ENCODE data around the gene PDE4B. TPM values are rescaled to one million over a fixed set of nuclear protein-coding genes. Genes with fewer than 3 reads are reported as not detected.

Gene PDE4B
- total and polyA plus RNA-seq, 9 of the 15 experiments (the other 6 are each of a cell fraction or from before 2014, with no cell fraction given): 0.09 TPM; not detected in 8

- no TSS peak for BruUV-seq (replicated peaks)
- no peak for DNase-seq (ENCODE audit: extremely low read depth in 1 of 4, low spot score in 3 of 4)
- TF ChIP-seq KLF13 (tag; IDR thresholded peaks at IDR 0.05; ENCODE audit: borderline replicate concordance, low read depth) (no peak), TAF1 (IDR thresholded peaks at IDR 0.05; ENCODE audit: control insufficient read depth, extremely low read depth, insufficient read depth, low read length, severe bottlenecking) (no peak), CUX1 (CRISPR knock-in tag; IDR thresholded peaks at IDR 0.05) (no peak), MTA3 (IDR thresholded peaks at IDR 0.05; ENCODE audit: borderline replicate concordance) (no peak), ZZZ3 (IDR thresholded peaks at IDR 0.05) (no peak), PURB (CRISPR knock-in tag; IDR thresholded peaks at IDR 0.05; ENCODE audit: low read depth) (no peak)
- Histone ChIP-seq H3K27ac (ENCODE audit: extremely low read depth, low read depth, low read length) (no peak overlapping the region), H4K20me1 (replicated peaks; ENCODE audit: control insufficient read depth, insufficient read depth, low read length) (no peaks in the 10 kb centered on the region), H3K9me3 (replicated peaks; ENCODE audit: control insufficient read depth, insufficient read depth, low read depth, low read length) (no peaks in the 10 kb centered on the region), H3K9ac (ENCODE audit: insufficient read depth in 1 of 2, low read depth in 2 of 2, low read length in 2 of 2) (no peak overlapping the region), H3K4me2 (ENCODE audit: insufficient read depth, low read length) (no peak overlapping the region), H3K4me3 (no peak overlapping the region), H3K4me1 (replicated peaks in 1 of 2; ENCODE audit: control insufficient read depth in 2 of 2, insufficient read depth in 2 of 2, low read length in 2 of 2) (no peaks in the 10 kb centered on the region), H3K27me3 (ENCODE audit: control insufficient read depth in 2 of 2, insufficient read depth in 2 of 2, low read length in 2 of 2) (no peaks in the 10 kb centered on the region), H3K79me2 (ENCODE audit: control insufficient read depth, insufficient read depth, low read length) (no peaks in the 10 kb centered on the region), H3K9me1 (ENCODE audit: control insufficient read depth, insufficient read depth, low read length) (no peaks in the 10 kb centered on the region), H2AFZ (ENCODE audit: low read depth, low read length) (no peak overlapping the region), H3K36me3 (ENCODE audit: control insufficient read depth, insufficient read depth, low read length) (no peaks in the 10 kb centered on the region)
- CTCF ChIA-PET (ENCODE audit: low intra/inter-chr PET ratio): no interaction called here
- intact Hi-C loops (cut with micrococcal nuclease): no loop called here
- no peak for FAIRE-seq
- no peak for ATAC-seq
- WGBS (ENCODE audit: insufficient coverage, low coverage, missing lambda C conversion rate): 0% methylated on average over 1 of the region's 1 CpG
- in situ Hi-C loops (cut with MboI): no loop called here
- POLR2A ChIA-PET: no interaction called here
Observed at GRCh38 chr1:66041654-66042053, 249.0 kb downstream of the PDE4B start.
